Vagina (tissue), 2 donors: ENCODE measurements around the gene S100A8. TPM values are rescaled to one million over a fixed set of nuclear protein-coding genes. Genes with fewer than 3 reads are reported as not detected.

Experiments
- DNase-seq, 2 donors: peaks; one replicate each; pipeline ENCODE4 v3.0.0-alpha.2; 2017; ENCODE audit errors: extremely low spot score in 2 of 2
- H3K27ac ChIP-seq: fragments of 200-600 bp; sonication (generic); one replicate; pipeline ENCODE4 v1.5.1; 2019
- H3K27me3 ChIP-seq: fragments of 200-600 bp; sonication (generic); one replicate; pipeline ENCODE4 v1.5.1; 2019
- H3K36me3 ChIP-seq, 2 donors: fragments of 200-600 bp; sonication (generic); one replicate each; pipeline ENCODE4 v1.5.1; 2017 to 2019
- H3K4me1 ChIP-seq: fragments of 200-600 bp; sonication (generic); one replicate; pipeline ENCODE4 v1.5.1; 2019
- H3K4me3 ChIP-seq, 2 donors: fragments of 200-600 bp; sonication (generic); 1 replicate in 1 of 2; 2 replicates in 1 of 2; pipeline ENCODE4 v1.5.1; 2016 to 2019
- H3K9me3 ChIP-seq: fragments of 200-600 bp; sonication (generic); one replicate; pipeline ENCODE4 v1.5.1; 2019
- CTCF ChIP-seq, 3 experiments: fragments of 450-650 bp in 2 of 3; fragments of 200-600 bp in 1 of 3; sonication (generic) in 1 of 3; IDR thresholded peaks; one replicate each; pipeline ENCODE4 v1.5.1; 2017 to 2019; ENCODE audit warnings: antibody characterized with exemption in 3 of 3, mild to moderate bottlenecking in 2 of 3, moderate library complexity in 2 of 3
- POLR2A ChIP-seq, 2 donors: fragments of 450-650 bp; IDR thresholded peaks; one replicate each; pipeline ENCODE4 v1.6.1; 2017; ENCODE audit warnings: antibody characterized with exemption in 2 of 2, mild to moderate bottlenecking in 2 of 2, moderate library complexity in 2 of 2
- POLR2AphosphoS5 ChIP-seq, 2 donors: sonication (generic); formaldehyde crosslinking; IDR thresholded peaks; one replicate each; pipeline ENCODE4 v1.9.0; 2017; ENCODE audit warnings: antibody characterized with exemption in 2 of 2, mild to moderate bottlenecking in 2 of 2, low read depth in 1 of 2; ENCODE audit not compliant: insufficient read depth in 1 of 2
- intact Hi-C: fragments of 100-400 bp; cut with DNase I; formaldehyde crosslinking; loops from one replicate; pipeline ENCODE4 v1.15.1; 2023
- total RNA-seq: library from RNA; depleted of rRNA; stranded (reverse); fragments of >200 nt; gene quantifications from one replicate; pipeline ENCODE4 v1.2.3, GENCODE V29; 2016

Gene S100A8
- total RNA-seq, 1 donor from 2014 or later: 1,155 TPM

DNA sequence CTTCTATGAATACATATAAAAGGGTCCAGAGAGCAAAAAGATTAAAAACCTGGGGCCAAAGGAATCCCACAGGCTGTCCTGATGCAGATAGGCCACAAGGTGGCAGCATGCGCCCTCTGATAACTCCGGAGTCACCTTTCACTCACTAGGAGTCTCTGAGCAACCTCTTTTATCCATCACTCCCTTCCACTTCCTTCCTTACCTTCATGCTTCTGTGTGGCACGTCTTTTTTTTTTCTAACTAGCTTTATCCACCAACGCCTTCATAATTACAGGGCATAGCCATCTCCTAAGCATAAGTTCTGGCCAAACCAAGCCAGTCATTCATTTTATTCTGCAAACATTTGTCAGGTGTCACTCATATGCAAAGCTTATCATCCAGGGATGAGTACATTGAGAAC, 38.4 kb downstream of the S100A8 start:
- Histone ChIP-seq H3K36me3 (no peaks in the 10 kb centered on the region), H3K27ac (no peak overlapping the region), H3K4me3 (no peak overlapping the region), H3K4me1 (no peaks in the 10 kb centered on the region), H3K9me3 (no peaks in the 10 kb centered on the region), H3K27me3 (no peaks in the 10 kb centered on the region)
- intact Hi-C loops: loop anchor here (10.0 kb wide), 1 partner anchor 112 kb away; the partner anchor contains the start of gene S100A7
- TF ChIP-seq CTCF (IDR thresholded peaks at IDR 0.05): peak; percentile 76 to 85 (median 78)
- no peak for TF ChIP-seq POLR2A (IDR thresholded peaks at IDR 0.05)
- DNase-seq: peak; percentile 31 to 42

GRCh38 chr1:153350321-153350957, 40.4 kb downstream of the S100A8 start:
- Histone ChIP-seq H3K9me3 (no peaks in the 10 kb centered on the region), H3K27me3 (no peaks in the 10 kb centered on the region)

GRCh38 chr1:153349363-153350320, 41.2 kb downstream of the S100A8 start:
- H3K4me1 ChIP-seq: no peaks in the 10 kb centered on the region
- H3K27me3 ChIP-seq: no peaks in the 10 kb centered on the region
- intact Hi-C loops: loop anchor here (10.0 kb wide), 1 partner anchor 115 kb away; the partner anchor contains the start of gene S100A7
- H3K4me3 ChIP-seq: no peak overlapping the region
- H3K36me3 ChIP-seq: no peaks in the 10 kb centered on the region
- DNase-seq: peak; percentile 75 to 82
- no peak overlapping the region for H3K27ac ChIP-seq
- TF ChIP-seq POLR2A (IDR thresholded peaks at IDR 0.05) (no peak), CTCF (IDR thresholded peaks at IDR 0.05) (no peak), POLR2AphosphoS5 (IDR thresholded peaks at IDR 0.05; ENCODE audit: insufficient read depth in 1 of 2, low read depth in 1 of 2) (no peak)
- no peaks in the 10 kb centered on the region for H3K9me3 ChIP-seq

More at GRCh38 chr1:153350321-153350957, 40.4 kb downstream of the S100A8 start:
- no peaks in the 10 kb centered on the region for H3K4me1 ChIP-seq
- TF ChIP-seq CTCF (IDR thresholded peaks at IDR 0.05) (no peak), POLR2AphosphoS5 (IDR thresholded peaks at IDR 0.05; ENCODE audit: insufficient read depth in 1 of 2, low read depth in 1 of 2) (no peak), POLR2A (IDR thresholded peaks at IDR 0.05) (no peak)
- intact Hi-C loops: loop anchor here (10.0 kb wide), 1 partner anchor 114 kb away; the partner anchor contains the start of gene S100A7
- H3K27ac ChIP-seq: no peak overlapping the region
- DNase-seq: peak in 1 of 2 donors; percentile 27
- no peak overlapping the region for H3K4me3 ChIP-seq
- no peaks in the 10 kb centered on the region for H3K36me3 ChIP-seq

DNA sequence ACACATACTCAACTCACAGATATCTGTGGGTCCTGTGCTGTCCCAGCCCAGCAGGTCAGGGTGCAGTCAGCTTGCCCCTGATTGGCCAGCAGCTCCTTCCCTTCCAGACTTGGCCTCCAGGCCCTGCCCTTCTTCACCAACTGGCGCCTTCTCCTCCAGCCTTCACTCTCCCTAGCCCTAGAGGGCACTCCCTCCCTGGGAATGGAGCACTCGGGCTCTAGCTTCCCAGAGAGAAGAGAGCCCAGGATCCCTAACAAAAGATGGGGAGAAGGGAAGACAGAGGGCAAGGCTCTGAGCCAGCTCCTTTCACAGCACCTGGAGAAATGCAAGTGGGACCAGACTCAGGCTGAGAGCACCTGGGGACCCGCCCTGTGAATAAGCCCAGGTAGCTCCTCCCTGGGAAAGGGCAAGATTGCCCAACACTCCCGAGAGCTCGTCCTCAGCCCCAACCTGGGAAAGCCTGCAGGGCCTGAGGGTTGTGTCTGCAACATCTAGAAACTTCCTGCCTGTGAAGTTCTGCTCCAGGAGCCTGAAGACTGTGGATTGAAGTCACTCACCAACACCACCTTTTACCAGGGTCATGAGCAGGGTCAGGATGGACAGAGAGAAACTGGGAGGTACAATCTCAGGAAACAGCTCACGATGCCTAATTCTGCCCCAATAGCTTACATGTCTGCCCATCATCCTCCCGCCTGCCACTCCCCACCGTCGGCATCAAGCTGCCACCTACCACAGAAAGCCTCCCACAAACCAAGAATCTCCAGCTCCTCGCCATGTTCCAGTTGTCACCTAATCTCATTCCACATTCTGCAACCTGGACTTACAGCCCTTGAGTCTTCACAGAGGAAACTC, 42.1 kb downstream of the S100A8 start, which contains the start of gene PGLYRP4:
TSS of gene PGLYRP4 (minus strand) at position 331 of the 852 bp plus-strand sequence. CDS start 909 bp downstream, outside the sequence.
- Histone ChIP-seq H3K36me3 (no peaks in the 10 kb centered on the region), H3K4me3 (no peak within 1 kb of the TSS), H3K9me3 (no peaks in the 10 kb centered on the region), H3K4me1 (no peaks in the 10 kb centered on the region), H3K27ac (no peak within 1 kb of the TSS), H3K27me3 (no peaks in the 10 kb centered on the region)
- intact Hi-C loops: no loop called here
- TF ChIP-seq POLR2A (IDR thresholded peaks at IDR 0.05): no peak
- no peak for TF ChIP-seq CTCF (IDR thresholded peaks at IDR 0.05)
- TF ChIP-seq POLR2AphosphoS5 (IDR thresholded peaks at IDR 0.05; ENCODE audit: insufficient read depth in 1 of 2, low read depth in 1 of 2): peak in 1 of 2 donors; percentile 18
- peak; percentile 79 to 85 for DNase-seq
